GM11168 (cell line): ENCODE measurements around the gene MARCHF9.

Experiments used
- in situ Hi-C: fragments of 300-500 bp; cut with MboI; formaldehyde crosslinking; loops from one replicate; pipeline ENCODE4 v1.12.0; 2022; ENCODE audit warnings: low sequenced_read_pairs; ENCODE audit not compliant: unreplicated experiment

The MARCHF9 gene

GRCh38 chr12:57782608-57783465, 27.9 kb downstream of the MARCHF9 start, which contains the start of gene TSFM:
Gene TSFM (plus strand): TSS chr12:57782787. CDS start chr12:57782802, 15 bp downstream.
- in situ Hi-C loops, result no loop called here

GRCh38 chr12:57783466-57783801, 28.5 kb downstream of the MARCHF9 start:
- in situ Hi-C loops, result no loop called here

GRCh38 chr12:57783861-57784260, 29.0 kb downstream of the MARCHF9 start:
- in situ Hi-C loops, result no loop called here

- in situ Hi-C loops, result no loop called here
These were observed 39.0 kb downstream of the MARCHF9 start for GRCh38 chr12:57793920-57794319.

GRCh38 chr12:57795354-57795753, 40.5 kb downstream of the MARCHF9 start:
- in situ Hi-C loops, result no loop called here

- in situ Hi-C loops, result no loop called here
These were observed 42.1 kb downstream of the MARCHF9 start for GRCh38 chr12:57796996-57797395.

GRCh38 chr12:57797933-57798332, 43.0 kb downstream of the MARCHF9 start:
- in situ Hi-C loops, result no loop called here

- in situ Hi-C loops, result no loop called here
These were observed 46.1 kb downstream of the MARCHF9 start for GRCh38 chr12:57800965-57801364.

GRCh38 chr12:57802607-57803006, 47.7 kb downstream of the MARCHF9 start:
- in situ Hi-C loops, result no loop called here

GRCh38 chr12:57803319-57803893, 48.5 kb downstream of the MARCHF9 start:
- in situ Hi-C loops, result no loop called here

- in situ Hi-C loops, result no loop called here
These were observed 51.8 kb downstream of the MARCHF9 start for GRCh38 chr12:57806677-57807076.

- in situ Hi-C loops, result no loop called here
These were observed 52.4 kb downstream of the MARCHF9 start for GRCh38 chr12:57807285-57807684.

- in situ Hi-C loops, result no loop called here
These were observed 53.4 kb downstream of the MARCHF9 start for GRCh38 chr12:57808351-57808750.

GRCh38 chr12:57809425-57809824, 54.5 kb downstream of the MARCHF9 start:
- in situ Hi-C loops, result no loop called here
